Uterus (tissue), 4 donors: ENCODE data around the gene SF3B3. TPM values are rescaled to one million over a fixed set of nuclear protein-coding genes. Genes with fewer than 3 reads are reported as not detected.

ENCODE experiments used
- DNase-seq, 2 donors: peaks; one replicate each; pipeline ENCODE4 v3.0.0-alpha.2; 2019 to 2020
- H3K27ac ChIP-seq, 2 donors: fragments of 200-600 bp; sonication (generic); 1 replicate in 1 of 2; 2 replicates in 1 of 2; pipeline ENCODE4 v1.5.1; 2016 to 2018
- H3K27me3 ChIP-seq, 2 donors: fragments of 200-600 bp; sonication (generic); one replicate each; pipeline ENCODE4 v1.5.1; 2018 to 2019; ENCODE audit warnings: control low read depth in 1 of 2
- H3K36me3 ChIP-seq, 2 donors: fragments of 200-600 bp; sonication (generic); one replicate each; pipeline ENCODE4 v1.5.1; 2019; ENCODE audit warnings: control low read depth in 1 of 2
- H3K4me1 ChIP-seq, 2 donors: fragments of 200-600 bp; sonication (generic); one replicate each; pipeline ENCODE4 v1.5.1; 2018 to 2019; ENCODE audit warnings: control low read depth in 1 of 2
- H3K4me3 ChIP-seq, 2 donors: fragments of 200-600 bp; sonication (generic); 1 replicate in 1 of 2; 2 replicates in 1 of 2; pipeline ENCODE4 v1.5.1; 2018 to 2019; ENCODE audit warnings: mild to moderate bottlenecking in 1 of 2
- H3K9me3 ChIP-seq, 2 donors: fragments of 200-600 bp; sonication (generic); one replicate each; pipeline ENCODE4 v1.5.1; 2019; ENCODE audit warnings: control low read depth in 1 of 2
- CTCF ChIP-seq, 4 experiments: fragments of 200-600 bp in 2 of 4; fragments of 450-650 bp in 2 of 4; sonication (generic) in 2 of 4; IDR thresholded peaks; one replicate each; pipeline ENCODE4 v1.5.1; 2016 to 2019; ENCODE audit warnings: antibody characterized with exemption in 4 of 4, mild to moderate bottlenecking in 2 of 4, moderate library complexity in 1 of 4
- POLR2A ChIP-seq, 2 donors: fragments of 450-650 bp; IDR thresholded peaks; one replicate each; pipeline ENCODE4 v1.6.1; 2016; ENCODE audit warnings: antibody characterized with exemption in 2 of 2, mild to moderate bottlenecking in 1 of 2, moderate library complexity in 1 of 2
- intact Hi-C: fragments of 100-400 bp; cut with DNase I; formaldehyde crosslinking; loops from one replicate; pipeline ENCODE4 v1.15.1; 2023; ENCODE audit warnings: low total_unique reads
- total RNA-seq, 4 donors: library from RNA; depleted of rRNA in 3 of 4; stranded (reverse); fragments of >200 nt in 3 of 4; gene quantifications; one replicate each; pipeline versions ENCODE4 v1.1.0 to v1.2.4, GENCODE V29; 2014 to 2023
- donor health status: DM: yes; HTN: yes; CAD: no.

The SF3B3 gene
- total RNA-seq, 4 donors from 2014 or later: 24.3 to 244 (median 145) TPM

- no peak for DNase-seq
- H3K4me3 ChIP-seq: no peak overlapping the region
- intact Hi-C loops: no loop called here
- no peaks in the 10 kb centered on the region for H3K36me3 ChIP-seq
- no peaks in the 10 kb centered on the region for H3K9me3 ChIP-seq
- H3K4me1 ChIP-seq: no peaks in the 10 kb centered on the region
- no peaks in the 10 kb centered on the region for H3K27me3 ChIP-seq
- TF ChIP-seq CTCF (IDR thresholded peaks at IDR 0.05) (no peak), POLR2A (IDR thresholded peaks at IDR 0.05) (no peak)
- H3K27ac ChIP-seq: no peak overlapping the region
Measured at GRCh38 chr16:70534971-70535370, 11.4 kb downstream of the SF3B3 start.

- no peak for DNase-seq
- Histone ChIP-seq H3K9me3 (no peaks in the 10 kb centered on the region), H3K4me1 (no peaks in the 10 kb centered on the region), H3K27ac (no peak overlapping the region), H3K4me3 (no peak overlapping the region), H3K36me3 (no peaks in the 10 kb centered on the region), H3K27me3 (no peaks in the 10 kb centered on the region)
- intact Hi-C loops: no loop called here
- TF ChIP-seq CTCF (IDR thresholded peaks at IDR 0.05): no peak
- TF ChIP-seq POLR2A (IDR thresholded peaks at IDR 0.05): no peak
Measured at GRCh38 chr16:70540994-70541393, 17.4 kb downstream of the SF3B3 start.

GRCh38 chr16:70544548-70544947, 20.9 kb downstream of the SF3B3 start:
- Histone ChIP-seq H3K9me3 (no peaks in the 10 kb centered on the region), H3K36me3 (no peaks in the 10 kb centered on the region), H3K27ac (no peak overlapping the region), H3K4me3 (no peak overlapping the region), H3K4me1 (no peaks in the 10 kb centered on the region), H3K27me3 (no peaks in the 10 kb centered on the region)
- no peak for DNase-seq
- intact Hi-C loops: no loop called here
- TF ChIP-seq CTCF (IDR thresholded peaks at IDR 0.05) (no peak), POLR2A (IDR thresholded peaks at IDR 0.05) (no peak)

- intact Hi-C loops: no loop called here
- DNase-seq: no peak
Measured at GRCh38 chr16:70548936-70549335, 25.3 kb downstream of the SF3B3 start.

GRCh38 chr16:70550082-70550481, 26.5 kb downstream of the SF3B3 start:
- Histone ChIP-seq H3K9me3 (no peaks in the 10 kb centered on the region), H3K27me3 (no peaks in the 10 kb centered on the region), H3K4me1 (no peaks in the 10 kb centered on the region), H3K36me3 (no peaks in the 10 kb centered on the region), H3K27ac (no peak overlapping the region), H3K4me3 (no peak overlapping the region)
- DNase-seq: no peak
- intact Hi-C loops: no loop called here
- no peak for TF ChIP-seq POLR2A (IDR thresholded peaks at IDR 0.05)
- no peak for TF ChIP-seq CTCF (IDR thresholded peaks at IDR 0.05)

More at GRCh38 chr16:70548936-70549335, 25.3 kb downstream of the SF3B3 start:
- H3K9me3 ChIP-seq: no peaks in the 10 kb centered on the region
- H3K4me3 ChIP-seq: no peak overlapping the region
- H3K27ac ChIP-seq: no peak overlapping the region
- TF ChIP-seq POLR2A (IDR thresholded peaks at IDR 0.05): no peak
- TF ChIP-seq CTCF (IDR thresholded peaks at IDR 0.05): no peak
- H3K4me1 ChIP-seq: no peaks in the 10 kb centered on the region
- no peaks in the 10 kb centered on the region for H3K36me3 ChIP-seq
- H3K27me3 ChIP-seq: no peaks in the 10 kb centered on the region
